NCI-H748 (cell line): ENCODE results near the gene PARD6G.
A peak's percentile ranks its signal among the peaks of the same experiment; 100 is the strongest.

Source experiments
- DNase-seq: peaks from one replicate; lab custom pipeline; 2025; ENCODE audit not compliant: unreplicated experiment; lab: John Stamatoyannopoulos, UW

PARD6G gene

GRCh38 chr18:80191264-80191663, 56.0 kb downstream of the PARD6G start:
- no peak for DNase-seq

- DNase-seq: no peak
These were observed 57.0 kb downstream of the PARD6G start for GRCh38 chr18:80190311-80190710.

DNA sequence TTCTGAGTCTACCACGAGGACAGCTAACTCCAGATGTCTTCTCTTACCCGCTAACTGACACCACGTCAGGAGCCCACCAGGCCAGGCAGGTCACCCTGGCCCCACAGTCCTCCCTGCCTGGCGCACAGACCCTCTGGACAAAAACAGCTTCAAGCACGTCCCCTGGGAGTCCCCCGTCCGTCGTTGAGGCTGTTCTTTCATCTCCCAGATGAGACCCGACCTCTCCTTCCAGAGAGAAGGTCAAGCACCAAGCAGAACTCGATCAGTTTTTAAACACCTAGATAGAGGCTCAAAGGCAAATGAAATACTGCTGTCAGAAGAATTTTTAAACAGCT, 57.8 kb downstream of the PARD6G start:
- DNase-seq: no peak

GRCh38 chr18:80188643-80189530, 58.4 kb downstream of the PARD6G start:
- DNase-seq: no peak

DNA sequence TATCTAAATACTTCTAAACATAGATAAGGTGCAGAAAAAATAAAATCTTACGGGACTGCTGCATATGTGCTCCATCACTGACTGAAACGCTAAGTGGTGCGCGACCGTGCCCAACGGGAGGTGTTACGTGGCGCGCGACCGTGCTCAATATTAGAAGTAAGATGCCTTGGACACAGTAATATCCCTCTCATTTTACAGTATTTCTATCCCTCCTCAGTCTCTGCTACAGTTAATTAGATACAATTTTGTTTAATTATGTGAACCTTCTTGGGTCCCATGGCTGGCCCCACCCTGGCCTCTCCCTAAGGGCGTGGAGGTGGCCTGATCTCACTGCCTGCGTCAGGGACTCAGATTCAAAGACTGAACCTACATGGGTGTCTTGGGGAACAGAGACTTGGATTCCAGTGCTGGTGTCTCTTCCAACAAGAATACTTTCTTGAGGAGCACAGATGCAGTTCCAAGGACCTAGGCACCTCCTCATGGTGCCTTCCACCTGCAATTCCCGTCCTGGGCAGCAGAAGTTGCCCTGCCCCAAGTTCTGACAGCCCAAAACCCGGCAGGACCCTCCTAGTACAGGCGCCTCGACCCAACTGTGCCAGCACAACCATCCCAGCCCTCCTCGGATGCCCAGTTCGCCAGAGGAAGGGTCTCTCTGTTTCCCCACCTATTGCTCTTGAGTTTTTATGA, 59.2 kb downstream of the PARD6G start:
- DNase-seq: no peak

DNA sequence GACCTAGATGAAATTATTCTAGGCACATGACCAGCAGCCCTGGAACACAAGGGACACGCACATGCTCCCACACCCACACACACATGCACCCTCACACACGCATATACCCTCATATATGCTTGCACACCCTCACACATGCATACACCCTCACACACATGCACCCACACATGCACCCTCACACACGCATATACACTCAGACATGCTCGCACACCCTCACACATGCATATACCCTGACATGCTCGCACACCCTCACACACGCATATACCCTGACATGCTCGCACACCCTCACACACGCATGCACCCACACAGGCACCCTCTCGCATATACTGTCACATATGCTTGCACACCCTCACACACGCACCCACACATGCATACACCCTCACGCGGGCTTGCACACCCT, 61.8 kb downstream of the PARD6G start:
- no peak for DNase-seq

DNA sequence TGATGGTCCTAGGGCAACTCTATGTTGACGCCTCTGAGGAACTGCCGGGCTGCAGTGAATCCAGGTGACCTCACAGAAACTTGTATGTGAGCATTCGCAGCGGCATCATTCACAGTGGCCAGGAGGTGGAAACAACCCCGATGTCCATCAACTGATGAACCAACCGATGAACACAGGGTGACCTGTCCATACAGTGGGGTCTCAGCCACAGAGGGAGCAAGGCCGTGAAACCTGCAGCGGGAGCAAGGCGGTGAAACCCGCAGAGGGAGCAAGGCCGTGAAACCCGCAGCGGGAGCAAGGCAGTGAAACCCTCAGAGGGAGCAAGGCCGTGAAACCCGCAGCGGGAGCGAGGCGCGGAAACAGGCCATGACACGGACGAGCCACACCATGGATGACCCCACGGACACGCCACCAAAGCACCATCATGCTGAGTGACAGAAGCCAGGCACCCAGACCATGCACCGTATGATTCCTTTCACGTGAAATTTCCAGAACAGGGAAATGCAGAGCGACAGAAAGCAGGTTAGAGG, 63.0 kb downstream of the PARD6G start:
- no peak for DNase-seq

DNA sequence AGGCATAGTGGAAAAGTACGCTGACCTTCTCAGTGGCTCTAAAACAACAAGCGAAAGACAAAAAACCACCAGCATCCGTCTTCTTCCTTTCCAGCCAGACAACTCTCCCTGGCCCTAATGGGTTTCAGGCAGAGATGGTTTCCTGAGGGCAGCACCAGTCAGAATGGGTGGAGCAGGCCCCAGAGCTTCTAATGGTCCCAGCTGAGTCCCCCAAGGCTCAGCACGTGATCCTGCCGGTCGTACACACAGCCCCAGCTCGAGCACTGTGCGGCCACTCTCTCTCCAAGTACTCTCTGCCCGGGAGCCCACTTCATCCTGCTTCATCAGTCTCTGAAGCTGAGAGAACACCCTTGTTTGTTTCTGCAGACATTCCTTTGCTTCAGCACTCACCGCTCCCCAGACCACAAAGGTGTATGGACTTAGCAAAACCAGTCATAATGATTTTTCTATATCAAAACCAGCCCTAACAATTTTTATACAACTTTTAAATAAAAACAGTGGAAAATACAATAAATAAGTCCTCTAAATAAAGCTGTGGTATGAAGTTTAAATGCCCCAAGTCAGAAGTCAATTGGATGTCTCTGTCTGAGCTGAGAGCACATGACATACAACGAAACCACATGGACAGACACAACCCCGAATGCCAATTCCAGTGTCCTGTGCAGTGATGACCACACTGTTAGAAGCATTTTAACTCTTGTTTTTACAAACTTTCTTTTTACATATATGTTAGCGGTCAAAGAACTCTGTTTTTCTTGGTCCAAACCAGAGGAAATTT, 63.9 kb downstream of the PARD6G start:
- DNase-seq: no peak

DNA sequence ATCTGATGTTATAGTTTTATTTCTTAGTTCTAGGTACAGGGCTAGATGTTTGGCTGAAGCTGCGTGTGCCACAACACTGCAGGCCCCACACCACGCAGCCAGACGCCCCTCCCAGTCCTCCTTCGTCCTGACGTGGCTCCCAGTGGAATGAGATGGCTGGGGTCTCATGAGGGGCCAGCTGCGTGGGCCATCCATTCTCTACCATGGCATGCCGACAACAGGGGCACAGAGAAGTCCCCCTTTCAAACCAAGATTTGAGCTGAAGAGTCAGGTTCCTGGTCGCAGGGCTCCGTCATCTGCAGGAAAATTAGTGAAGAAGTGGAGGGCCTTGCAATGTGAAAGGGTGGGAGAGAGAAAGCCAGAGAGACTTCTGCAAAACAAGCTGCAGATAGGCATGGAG, 64.5 kb downstream of the PARD6G start:
- no peak for DNase-seq

- DNase-seq: no peak
These were observed 65.5 kb downstream of the PARD6G start for GRCh38 chr18:80181642-80182461.

DNA sequence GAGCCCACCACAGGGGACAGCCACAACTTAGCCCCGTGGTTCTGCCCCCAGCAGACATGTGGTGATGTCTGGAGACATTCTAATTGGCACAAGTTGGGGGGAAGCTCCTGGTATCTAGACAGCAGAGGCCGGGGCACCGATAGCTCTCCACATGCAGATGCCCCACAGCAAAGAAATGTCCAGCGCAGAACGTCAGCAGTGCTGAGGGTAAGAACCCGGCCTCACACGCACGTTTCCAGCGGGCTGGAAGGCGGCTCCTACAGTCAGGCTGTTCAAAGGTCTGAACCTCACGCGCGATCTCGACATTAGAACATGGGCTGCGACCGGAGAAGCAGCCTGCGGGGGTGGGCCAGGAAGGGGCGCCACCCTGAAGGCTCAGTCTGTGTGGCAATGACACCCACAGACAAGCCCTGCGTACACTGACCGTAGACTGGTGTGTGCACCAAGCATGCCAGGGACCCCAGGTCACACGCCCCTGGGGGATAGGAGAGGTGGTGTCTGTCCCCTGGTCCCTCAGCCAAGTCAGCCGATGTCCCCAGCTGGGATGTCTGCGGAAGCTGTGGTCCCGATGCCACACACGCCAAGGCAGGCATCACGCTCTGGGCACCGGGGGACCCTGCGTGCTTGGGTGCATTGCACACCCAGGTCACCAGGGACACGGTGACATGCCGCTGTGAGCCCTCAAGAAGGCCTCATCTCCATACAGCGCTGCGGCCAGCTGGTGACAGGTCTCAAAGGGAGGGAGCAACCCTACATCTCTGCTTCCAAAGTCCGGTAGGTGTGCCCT, 66.3 kb downstream of the PARD6G start:
- no peak for DNase-seq

GRCh38 chr18:80179857-80180558, 67.3 kb downstream of the PARD6G start:
- peak; percentile 54 for DNase-seq

DNA sequence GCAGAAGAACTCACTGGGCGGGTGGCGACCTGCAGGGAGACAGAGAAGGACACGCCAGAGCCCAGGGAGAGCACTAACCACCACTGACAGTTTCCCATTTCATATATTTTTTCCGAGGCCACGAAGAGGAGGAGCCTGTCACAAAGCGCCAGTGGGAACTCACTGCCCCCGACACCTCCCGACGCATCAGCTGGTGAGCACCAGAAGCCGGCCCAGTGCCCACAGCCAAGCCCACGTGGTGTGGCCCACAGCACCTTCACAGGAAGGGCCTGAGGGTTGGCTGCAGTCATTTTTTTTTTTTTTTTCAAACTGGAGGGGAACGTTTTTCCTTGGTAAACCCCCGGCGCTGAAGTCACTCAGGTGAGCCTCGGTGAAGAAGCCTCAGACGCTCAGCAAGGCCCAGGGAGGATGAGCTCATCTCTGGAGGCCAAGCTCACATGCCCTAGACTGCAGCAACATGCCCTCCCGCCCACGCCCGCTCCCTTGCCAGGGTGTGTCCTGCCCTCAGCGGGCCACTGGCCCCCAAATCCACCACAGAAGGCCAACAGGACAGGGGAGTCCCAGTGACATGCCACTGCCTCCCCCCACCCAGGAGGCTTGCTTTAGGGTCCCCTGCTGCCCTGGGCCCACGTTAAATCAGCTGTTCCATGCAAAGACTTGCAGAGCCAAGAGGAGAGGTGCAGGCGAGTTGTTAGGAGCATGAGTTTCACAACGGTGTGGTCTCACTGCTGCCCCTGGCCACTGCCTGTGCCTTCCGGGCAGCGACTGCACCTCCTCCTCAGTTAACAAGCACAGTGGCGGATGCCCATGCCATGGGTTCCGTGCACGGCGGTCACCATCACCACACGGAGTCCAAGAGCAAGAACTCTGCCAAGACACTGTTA, 68.1 kb downstream of the PARD6G start:
- DNase-seq: no peak

DNA sequence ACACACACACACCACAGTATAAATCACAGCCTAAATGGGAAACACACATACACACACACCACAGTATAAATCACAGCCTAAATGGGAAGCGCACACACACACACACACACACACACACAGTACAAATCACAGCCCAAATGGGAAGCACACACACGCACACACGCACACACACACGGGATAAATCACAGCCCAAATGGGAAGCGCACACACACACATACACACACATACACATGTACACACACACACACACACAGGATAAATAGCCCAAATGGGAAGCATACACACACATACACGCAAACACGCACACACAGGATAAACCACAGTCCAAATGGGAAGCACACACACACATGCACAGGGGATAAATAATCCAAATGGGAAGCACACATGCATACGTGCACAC, 70.2 kb downstream of the PARD6G start:
- no peak for DNase-seq

DNA sequence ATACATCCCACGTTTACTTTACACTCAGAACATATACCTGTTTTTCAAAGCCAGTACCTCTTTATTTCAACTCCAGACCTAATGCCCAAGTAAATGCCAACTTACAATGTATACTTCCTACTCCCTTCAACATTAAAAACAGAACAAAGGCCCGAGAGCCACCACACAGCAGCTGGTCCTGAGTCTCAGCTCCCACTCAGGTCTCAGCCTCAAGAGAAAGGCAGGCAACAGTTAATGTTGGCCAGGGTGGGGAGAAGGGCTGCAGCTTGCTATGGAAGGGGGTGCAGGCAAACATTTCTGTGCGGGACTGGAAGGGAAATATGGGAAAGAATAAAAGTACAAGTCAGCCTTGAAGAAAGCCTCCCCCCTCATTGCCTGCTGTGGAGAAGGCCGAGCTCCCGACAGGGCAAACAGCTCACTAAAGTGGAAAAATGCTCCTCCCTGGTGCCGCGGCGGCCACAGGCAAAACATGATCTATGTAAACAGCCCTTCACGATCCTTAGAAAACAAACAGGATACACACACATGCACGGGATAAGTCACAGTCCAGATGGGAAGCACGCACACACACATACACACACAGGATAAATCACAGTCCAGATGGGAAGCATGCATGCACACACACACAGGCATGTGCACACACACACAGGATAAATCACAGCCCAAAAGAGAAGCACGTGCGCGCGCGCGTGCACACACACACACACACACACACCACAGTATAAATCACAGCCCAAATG, 70.8 kb downstream of the PARD6G start:
- peak; percentile 49 for DNase-seq

- no peak for DNase-seq
These were observed 71.7 kb downstream of the PARD6G start for GRCh38 chr18:80175451-80176204.

GRCh38 chr18:80173060-80173459, 74.3 kb downstream of the PARD6G start:
- DNase-seq: no peak
